Measurements from ENCODE around the gene ZCCHC9. TPM values are rescaled to one million over a fixed set of nuclear protein-coding genes. Genes with fewer than 3 reads are reported as not detected.
A peak's percentile ranks its signal among the peaks of the same experiment; 100 is the strongest.

Gene ZCCHC9
- 10 to 100 TPM; 19.4 to 30.1 TPM for total RNA-seq

- peak within 1 kb of the TSS; percentile 92 to 94 for H3K27ac ChIP-seq
- peak within 1 kb of the TSS; percentile 85 for H3K4me3 ChIP-seq
- H3K9me3 ChIP-seq: no peaks in the 10 kb centered on the region
- H3K4me1 ChIP-seq (replicated peaks): peaks cover 10% of the 10 kb centered on the region
- intact Hi-C loops (cut with DNase I): loop anchor here (5.0 to 10.0 kb wide), 3 partner anchors 69 to 866 kb away; partner anchors contain the start of gene CKMT2
- TF ChIP-seq POLR2A (IDR thresholded peaks at IDR 0.05): peak; percentile 74
- TF ChIP-seq POLR2AphosphoS5 (IDR thresholded peaks at IDR 0.05): peak; percentile 95
- TF ChIP-seq, protein P1, sequence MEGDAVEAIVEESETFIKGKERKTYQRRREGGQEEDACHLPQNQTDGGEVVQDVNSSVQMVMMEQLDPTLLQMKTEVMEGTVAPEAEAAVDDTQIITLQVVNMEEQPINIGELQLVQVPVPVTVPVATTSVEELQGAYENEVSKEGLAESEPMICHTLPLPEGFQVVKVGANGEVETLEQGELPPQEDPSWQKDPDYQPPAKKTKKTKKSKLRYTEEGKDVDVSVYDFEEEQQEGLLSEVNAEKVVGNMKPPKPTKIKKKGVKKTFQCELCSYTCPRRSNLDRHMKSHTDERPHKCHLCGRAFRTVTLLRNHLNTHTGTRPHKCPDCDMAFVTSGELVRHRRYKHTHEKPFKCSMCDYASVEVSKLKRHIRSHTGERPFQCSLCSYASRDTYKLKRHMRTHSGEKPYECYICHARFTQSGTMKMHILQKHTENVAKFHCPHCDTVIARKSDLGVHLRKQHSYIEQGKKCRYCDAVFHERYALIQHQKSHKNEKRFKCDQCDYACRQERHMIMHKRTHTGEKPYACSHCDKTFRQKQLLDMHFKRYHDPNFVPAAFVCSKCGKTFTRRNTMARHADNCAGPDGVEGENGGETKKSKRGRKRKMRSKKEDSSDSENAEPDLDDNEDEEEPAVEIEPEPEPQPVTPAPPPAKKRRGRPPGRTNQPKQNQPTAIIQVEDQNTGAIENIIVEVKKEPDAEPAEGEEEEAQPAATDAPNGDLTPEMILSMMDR (IDR thresholded peaks at IDR 0.05): peak in 3 of 4 experiments; percentile 24 to 54 (median 53)
- WGBS: under 1% methylated on average over 33 of the region's 54 CpGs
- H3K36me3 ChIP-seq: no peaks in the 10 kb centered on the region
- H3K27me3 ChIP-seq (replicated peaks; ENCODE audit: insufficient read depth): no peaks in the 10 kb centered on the region
- peak; percentile 89 for DNase-seq (ENCODE audit: low spot score)
Observed at GRCh38 chr5:81301271-81302015, at the start of gene ZCCHC9. ZCCHC9 (plus strand) TSS chr5:81301587; CDS start chr5:81304758, 3,171 bp downstream.

- WGBS: 93% methylated on average over 5 of the region's 5 CpGs
- Histone ChIP-seq H3K27ac (no peak overlapping the region), H3K4me1 (replicated peaks) (no peaks in the 10 kb centered on the region), H3K9me3 (no peaks in the 10 kb centered on the region), H3K27me3 (replicated peaks; ENCODE audit: insufficient read depth) (no peaks in the 10 kb centered on the region), H3K36me3 (no peaks in the 10 kb centered on the region), H3K4me3 (no peak overlapping the region)
- DNase-seq (ENCODE audit: low spot score): no peak
- intact Hi-C loops (cut with DNase I): no loop called here
- no peak for TF ChIP-seq POLR2A (IDR thresholded peaks at IDR 0.05)
- TF ChIP-seq, protein P1 (IDR thresholded peaks at IDR 0.05): no peak
- TF ChIP-seq POLR2AphosphoS5 (IDR thresholded peaks at IDR 0.05): no peak
Observed at GRCh38 chr5:81251922-81252321, 49.5 kb upstream of the ZCCHC9 start.

GRCh38 chr5:81252904-81253303 lies 48.5 kb upstream of the ZCCHC9 start:
- Histone ChIP-seq H3K27ac (no peak overlapping the region), H3K4me3 (no peak overlapping the region), H3K36me3 (no peaks in the 10 kb centered on the region), H3K27me3 (replicated peaks; ENCODE audit: insufficient read depth) (no peaks in the 10 kb centered on the region), H3K9me3 (no peaks in the 10 kb centered on the region), H3K4me1 (replicated peaks) (no peaks in the 10 kb centered on the region)
- intact Hi-C loops (cut with DNase I): no loop called here
- 95% methylated on average over 1 of the region's 1 CpG for WGBS
- TF ChIP-seq, protein P1 (IDR thresholded peaks at IDR 0.05): no peak
- TF ChIP-seq POLR2AphosphoS5 (IDR thresholded peaks at IDR 0.05) (no peak), POLR2A (IDR thresholded peaks at IDR 0.05) (no peak)
- DNase-seq (ENCODE audit: low spot score): no peak

GRCh38 chr5:81253875-81254274 lies 47.5 kb upstream of the ZCCHC9 start:
- WGBS: 69% methylated on average over 4 of the region's 4 CpGs
- Histone ChIP-seq H3K36me3 (no peaks in the 10 kb centered on the region), H3K27ac (no peak overlapping the region), H3K4me1 (replicated peaks) (no peaks in the 10 kb centered on the region), H3K4me3 (no peak overlapping the region), H3K27me3 (replicated peaks; ENCODE audit: insufficient read depth) (no peaks in the 10 kb centered on the region), H3K9me3 (no peaks in the 10 kb centered on the region)
- TF ChIP-seq, protein P1 (IDR thresholded peaks at IDR 0.05): no peak
- TF ChIP-seq POLR2A (IDR thresholded peaks at IDR 0.05) (no peak), POLR2AphosphoS5 (IDR thresholded peaks at IDR 0.05) (no peak)
- no peak for DNase-seq (ENCODE audit: low spot score)
- intact Hi-C loops (cut with DNase I): no loop called here

Measured in prostate gland (tissue), 2 donors.